RPMI8226 (cell line): ENCODE measurements around the gene METTL25B.

ENCODE experiments used
- DNase-seq: peaks from one replicate; pipeline ENCODE4 v3.0.0-alpha.2; 2015

The METTL25B gene

GRCh38 chr1:156773607-156774006 is 45.3 kb downstream of the METTL25B start:
- DNase-seq = no peak

GRCh38 chr1:156775799-156776198 is 47.5 kb downstream of the METTL25B start:
- DNase-seq = no peak

- no peak for DNase-seq
Measured at GRCh38 chr1:156776942-156777341, 48.7 kb downstream of the METTL25B start.

- no peak for DNase-seq
Measured at GRCh38 chr1:156777573-156777972, 49.3 kb downstream of the METTL25B start.

- DNase-seq = no peak
Measured at GRCh38 chr1:156781585-156782186, 53.4 kb downstream of the METTL25B start.

- no peak for DNase-seq
Measured at GRCh38 chr1:156785458-156785857, 57.2 kb downstream of the METTL25B start.
